GM12878 (cell line): ENCODE data around the gene MRPL23.

Experiments
- BCLAF1 ChIP-seq: fragments of 450-650 bp; IDR thresholded peaks from 2 replicates; pipeline ENCODE4 v1.6.1; 2017; ENCODE audit warnings: antibody characterized with exemption, mild to moderate bottlenecking, moderate library complexity
- CTCF ChIP-seq, 3 experiments: IDR thresholded peaks in 2 of 3; conservative IDR thresholded peaks in 1 of 3; 2 replicates each; pipeline ENCODE4 v1.5.1; 2011; ENCODE audit warnings: low read depth in 3 of 3, low read length in 3 of 3, mild to moderate bottlenecking in 3 of 3, control low read depth in 2 of 3, moderate library complexity in 2 of 3, inconsistent platforms in 1 of 3, mixed read lengths in 1 of 3; ENCODE audit not compliant: control insufficient read depth in 2 of 3, insufficient read depth in 1 of 3; ENCODE audit errors: extremely low read depth in 1 of 3
- E2F8 ChIP-seq: fragments of 450-650 bp; IDR thresholded peaks from 2 replicates; pipeline ENCODE4 v1.6.1; 2018; ENCODE audit warnings: mild to moderate bottlenecking, low read depth, moderate library complexity; ENCODE audit not compliant: partially characterized antibody
- POLR2AphosphoS5 ChIP-seq: IDR thresholded peaks from 2 replicates; pipeline ENCODE4 v1.6.1; 2011; ENCODE audit warnings: mild to moderate bottlenecking, low read length, inconsistent platforms
- SMC3 ChIP-seq: IDR thresholded peaks from 2 replicates; pipeline ENCODE4 v1.6.1; 2011; ENCODE audit warnings: low read length, improper control_type of control experiment, borderline replicate concordance

GRCh38 chr11:1966531-1966930, 19.4 kb downstream of the MRPL23 start:
- no peak for TF ChIP-seq CTCF (IDR thresholded peaks at IDR 0.05 in 2 of 3, conservative IDR thresholded peaks at IDR 0.05 in 1 of 3; ENCODE audit: control insufficient read depth in 2 of 3, extremely low read depth in 1 of 3, insufficient read depth in 1 of 3, low read depth in 3 of 3, low read length in 3 of 3)
- TF ChIP-seq BCLAF1 = no peak
- TF ChIP-seq E2F8 = no peak
- TF ChIP-seq SMC3 = no peak
- no peak for TF ChIP-seq POLR2AphosphoS5
